Fibroblast of skin of left biceps (primary cell): ENCODE data around the gene ZNF728.
"Not testable (repeated sequence)": the region's sequence is repeated elsewhere in the genome, so short reads cannot be mapped to it uniquely, and the experiment has no call there.

Experiments
- DNase-seq, 2 experiments: peaks; one replicate each; pipeline ENCODE4 v3.0.0-alpha.2; 2013; ENCODE audit warnings: low read depth in 2 of 2

The ZNF728 gene

DNA sequence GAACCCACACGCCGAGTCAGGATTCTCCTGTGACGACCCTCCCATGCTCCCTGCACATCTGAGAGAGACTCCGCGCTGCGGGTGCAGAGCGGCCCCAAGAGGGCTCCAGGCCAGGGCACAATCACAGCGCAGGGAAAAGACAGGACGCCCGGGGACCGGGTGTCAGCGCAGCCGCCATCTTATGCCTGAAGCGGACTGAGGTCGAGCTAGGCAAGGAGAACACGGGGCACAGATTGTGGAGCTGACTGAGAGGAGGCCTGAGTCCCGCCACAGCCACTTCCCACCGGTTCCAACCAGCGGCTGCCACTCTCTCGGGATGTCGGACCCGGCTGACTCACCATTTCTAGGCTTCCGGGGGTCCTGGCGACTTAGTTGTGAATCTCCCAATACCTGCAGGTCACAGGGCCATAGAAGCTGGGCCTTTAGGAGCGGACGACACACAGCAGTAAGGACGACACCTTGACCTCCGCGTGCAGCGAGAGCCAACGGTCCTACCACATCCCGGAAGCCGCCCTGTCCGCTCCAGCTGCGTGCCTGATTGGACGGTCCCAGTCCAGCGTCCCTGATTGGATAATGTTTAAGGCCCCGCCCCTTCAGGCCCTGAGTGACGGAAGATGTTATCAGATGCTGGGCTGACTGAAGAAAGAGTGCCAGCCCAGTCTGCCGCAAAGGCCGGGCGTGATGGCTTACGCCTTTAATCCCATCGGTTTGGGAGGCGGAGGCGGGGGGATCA is at the start of gene ZNF728:
TSS of gene ZNF728 (minus strand) at position 487 of the 733 bp plus-strand sequence. CDS start at position 341, 146 bp downstream.
- no peak for DNase-seq

DNA sequence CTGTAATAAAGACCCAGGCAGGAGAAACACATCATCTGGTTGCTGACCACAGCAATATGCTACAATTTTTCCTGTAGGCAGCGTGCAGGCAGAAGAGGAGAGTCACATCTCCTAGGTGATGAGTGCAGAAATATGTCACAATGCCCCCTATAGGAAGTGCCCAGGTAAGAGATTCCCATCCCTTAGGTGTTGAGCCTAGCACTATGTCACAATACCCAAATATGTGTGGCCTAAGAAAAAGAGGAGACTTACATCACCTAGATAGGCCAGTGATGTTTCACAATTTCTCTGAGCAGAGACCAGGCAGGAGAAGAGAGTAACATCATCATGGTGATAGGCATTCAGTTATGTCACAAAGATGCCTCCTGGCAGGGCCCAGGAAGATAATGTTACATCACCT is 49.4 kb upstream of the ZNF728 start:
- no peak for DNase-seq

DNA sequence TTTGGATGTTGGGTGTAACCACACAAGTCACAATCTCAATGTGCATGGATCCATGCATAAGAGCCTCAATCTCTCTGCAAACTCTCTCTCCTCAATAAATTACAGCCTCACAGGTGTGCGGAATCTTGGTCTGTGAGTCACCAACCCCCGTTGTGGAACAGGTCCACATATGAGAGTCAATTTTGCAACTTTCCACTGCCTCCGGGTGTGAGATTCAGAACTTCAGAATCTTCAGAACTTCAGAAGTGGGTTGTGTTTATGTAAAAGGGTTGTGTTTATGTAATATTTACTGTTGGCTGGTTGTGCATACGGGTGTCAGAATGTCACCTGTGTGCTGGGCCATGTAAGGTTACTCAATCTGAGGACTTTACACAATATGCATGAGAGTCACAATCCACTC is 46.3 kb upstream of the ZNF728 start:
- no peak for DNase-seq

DNA sequence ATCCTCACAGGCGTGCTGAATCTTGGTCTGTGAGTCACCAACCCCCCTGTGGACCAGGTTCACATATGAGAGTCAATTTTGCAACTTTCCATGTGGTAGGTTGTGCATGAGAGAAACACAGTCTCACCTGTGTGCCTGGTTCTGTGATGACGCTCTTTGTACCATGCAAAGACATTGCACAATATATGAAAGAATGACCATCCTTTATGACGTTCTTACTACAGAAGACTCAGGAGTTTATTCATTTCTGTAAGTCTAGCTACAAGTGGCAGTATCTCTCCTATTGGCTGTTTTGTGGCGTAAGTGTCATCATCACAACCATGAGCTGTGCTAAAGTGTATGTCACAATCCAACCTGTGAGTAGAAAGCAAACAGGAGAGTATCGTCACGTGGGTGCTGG is 43.8 kb upstream of the ZNF728 start:
- DNase-seq = no peak

DNA sequence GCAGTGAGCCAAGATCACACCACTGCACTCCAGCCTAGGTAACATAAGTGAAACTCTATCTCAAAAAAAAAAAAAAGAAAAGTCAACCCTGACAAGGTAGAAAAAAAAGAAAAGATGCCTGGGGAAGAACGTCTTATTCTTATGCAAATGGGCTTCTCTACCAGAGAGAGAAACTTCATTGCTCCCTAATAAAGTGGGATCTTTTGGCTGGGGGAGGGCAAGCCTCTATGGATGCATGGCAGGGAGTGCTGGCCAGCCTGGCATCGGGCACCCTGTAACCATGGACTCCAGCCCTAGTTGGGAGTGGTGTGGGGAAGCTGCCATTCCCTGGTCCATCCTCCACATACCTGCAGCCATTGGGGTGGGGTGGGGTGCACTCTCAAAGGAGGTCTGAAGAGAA is 30.7 kb upstream of the ZNF728 start:
- DNase-seq = no peak

DNA sequence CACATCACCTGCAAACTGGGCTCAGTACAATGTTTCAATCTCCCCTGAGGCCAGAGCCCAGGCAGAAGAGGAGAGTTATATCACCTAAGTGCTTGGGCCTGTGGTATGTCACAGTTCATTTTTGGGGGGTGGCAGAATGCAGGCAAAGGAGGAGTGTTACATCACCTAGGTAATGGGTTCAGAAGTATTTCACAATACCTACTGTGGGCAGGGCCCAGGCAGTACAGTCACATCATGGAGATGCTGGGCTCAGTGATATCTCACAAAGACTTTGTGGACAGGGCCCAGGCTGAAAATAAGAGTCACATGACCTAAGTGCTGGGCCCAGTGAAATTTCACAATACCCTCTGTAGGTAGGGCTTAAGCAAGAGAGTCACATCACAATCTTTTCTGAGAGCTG is 12.7 kb upstream of the ZNF728 start:
- DNase-seq = no peak

DNA sequence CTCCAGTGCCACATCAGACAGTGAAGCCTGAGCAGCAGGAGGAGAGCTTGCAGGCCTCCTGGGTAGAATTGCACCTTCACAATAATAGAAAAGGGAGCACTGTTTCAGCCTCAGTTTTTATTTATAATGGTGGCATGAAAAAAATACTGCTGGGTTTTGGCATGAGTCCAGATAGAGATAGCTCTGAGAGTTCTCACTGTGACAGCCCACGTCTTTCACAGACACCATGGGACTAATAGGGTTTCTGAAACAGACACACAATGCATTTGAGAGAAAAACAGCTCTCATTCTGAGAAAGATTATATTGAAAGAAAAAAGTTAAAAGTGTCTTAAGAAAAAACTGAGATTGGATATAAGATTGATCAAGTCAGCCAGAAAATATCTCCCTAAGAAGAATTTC is 8.0 kb downstream of the ZNF728 start:
- not testable (repeated sequence) for DNase-seq

DNA sequence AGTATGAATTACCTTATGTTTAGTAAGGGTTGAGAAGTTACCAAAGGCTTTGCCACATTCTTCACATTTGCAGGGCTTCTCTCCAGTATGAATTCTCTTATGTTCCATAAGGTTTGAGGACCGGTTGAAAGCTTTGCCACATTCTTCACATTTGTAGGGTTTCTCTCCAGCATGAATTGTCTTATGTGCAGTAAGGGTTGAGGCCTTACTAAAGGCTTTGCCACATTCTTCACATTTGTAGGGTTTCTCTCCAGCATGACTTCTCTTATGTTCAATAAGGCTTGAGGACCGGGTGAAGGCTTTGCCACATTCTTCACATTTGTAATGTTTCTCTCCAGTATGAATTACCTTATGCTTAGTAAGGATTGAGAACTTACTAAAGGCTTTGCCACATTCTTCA is 26.7 kb downstream of the ZNF728 start:
- DNase-seq = no peak

DNA sequence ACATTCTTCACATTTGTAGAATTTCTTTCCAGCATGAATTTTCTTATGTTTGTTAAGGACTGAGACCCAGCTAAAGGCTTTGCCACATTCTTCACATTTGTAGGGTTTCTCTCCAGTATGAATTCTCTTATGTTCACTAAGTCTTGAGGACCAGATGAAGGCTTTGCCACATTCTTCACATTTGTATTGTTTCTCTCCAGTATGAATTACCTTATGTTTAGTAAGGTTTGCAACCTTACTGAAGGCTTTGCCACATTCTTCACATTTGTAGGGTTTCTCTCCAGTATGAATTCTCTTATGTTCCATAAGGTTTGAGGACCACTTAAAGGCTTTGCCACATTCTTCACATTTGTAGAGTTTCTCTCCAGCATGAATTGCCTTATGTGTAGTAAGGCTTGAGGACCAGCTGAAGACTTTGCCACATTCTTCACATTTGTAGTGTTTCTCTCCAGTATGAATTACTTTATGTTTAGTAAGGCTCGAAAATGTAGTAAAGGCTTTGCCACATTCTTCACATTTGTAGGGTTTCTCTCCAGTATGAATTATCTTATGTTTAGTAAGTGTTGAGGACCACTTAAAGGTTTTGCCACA is 27.3 kb downstream of the ZNF728 start:
- DNase-seq = not testable (repeated sequence)

DNA sequence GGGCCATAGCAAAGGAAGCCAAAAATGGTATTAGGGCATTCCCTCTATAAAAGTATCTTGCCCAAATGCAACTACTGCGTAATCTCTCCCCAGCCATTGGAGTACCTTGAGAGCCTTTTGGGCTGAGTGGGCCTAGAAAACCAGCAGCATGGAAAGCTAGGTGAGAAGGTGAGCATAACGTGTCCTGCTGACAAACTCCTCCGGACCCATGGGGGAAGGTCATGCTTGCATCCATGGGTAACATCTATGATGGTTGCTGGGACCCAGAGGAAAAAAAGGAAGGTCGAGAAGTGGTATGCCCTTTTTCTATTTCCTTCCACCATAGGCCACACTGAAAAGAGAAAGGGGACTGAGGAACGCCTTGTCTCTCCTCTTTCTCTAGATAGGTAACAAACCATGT is 57.4 kb downstream of the ZNF728 start:
- no peak for DNase-seq

DNA sequence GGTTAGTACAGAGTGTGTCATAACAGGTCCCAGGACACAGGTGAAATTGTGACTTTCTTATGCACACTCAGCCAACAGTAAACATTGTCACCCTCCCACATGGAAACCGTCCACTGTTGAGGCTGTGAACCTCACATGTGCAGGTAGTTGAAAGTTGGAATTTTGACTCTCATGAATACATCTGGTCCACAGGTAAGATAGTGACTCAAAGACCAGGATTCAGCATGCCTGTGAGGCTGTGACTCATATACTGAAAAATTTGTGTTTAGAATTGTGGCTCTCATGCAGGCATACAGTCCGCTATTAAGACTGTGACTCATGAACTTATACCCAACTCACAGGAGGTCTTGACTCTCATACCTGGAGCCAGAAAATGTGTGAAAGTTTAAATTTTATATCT is 67.8 kb downstream of the ZNF728 start:
- no peak for DNase-seq

DNA sequence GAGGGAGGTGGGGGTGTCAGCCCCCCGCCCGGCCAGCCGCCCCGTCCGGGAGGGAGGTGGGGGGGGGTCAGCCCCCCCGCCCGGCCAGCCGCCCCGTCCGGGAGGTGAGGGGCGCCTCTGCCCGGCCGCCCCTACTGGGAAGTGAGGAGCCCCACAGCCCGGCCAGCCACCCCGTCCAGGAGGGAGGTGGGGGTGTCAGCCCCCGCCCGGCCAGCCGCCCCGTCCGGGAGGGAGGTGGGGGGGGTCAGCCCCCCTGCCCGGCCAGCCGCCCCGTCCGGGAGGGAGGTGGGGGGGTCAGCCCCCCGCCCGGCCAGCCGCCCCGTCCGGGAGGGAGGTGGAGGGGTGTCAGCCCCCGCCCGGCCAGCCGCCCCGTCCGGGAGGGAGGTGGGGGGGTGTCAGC is 75.4 kb downstream of the ZNF728 start:
- not testable (repeated sequence) for DNase-seq

DNA sequence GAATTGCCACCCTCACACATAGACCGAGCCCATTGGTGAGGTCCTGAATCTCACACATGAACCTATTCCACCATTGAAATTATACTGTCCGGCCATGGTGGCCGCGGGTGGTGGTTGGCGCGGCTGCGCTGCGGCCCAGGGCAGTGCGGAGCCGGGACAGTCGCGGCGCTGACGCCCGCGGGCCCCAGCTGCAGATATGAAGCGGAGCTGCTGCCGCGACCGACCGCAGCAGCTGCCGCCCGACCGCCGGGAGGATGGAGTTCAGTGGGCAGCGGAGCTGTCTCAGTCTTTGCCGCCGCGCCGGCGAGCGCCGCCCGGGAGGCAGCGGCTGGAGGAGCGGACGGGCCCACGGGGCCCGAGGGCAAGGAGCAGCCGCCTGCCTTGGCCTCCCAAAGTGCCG is 77.8 kb downstream of the ZNF728 start:
- DNase-seq = not testable (repeated sequence)
